Bronchial epithelial cell (primary cell): ENCODE measurements around the gene RIPOR2. TPM values are rescaled to one million over a fixed set of nuclear protein-coding genes. Genes with fewer than 3 reads are reported as not detected.

Experiments used
- DNase-seq: peaks from one replicate; pipeline ENCODE4 v3.0.0-alpha.2; 2010; ENCODE audit warnings: low read depth
- FAIRE-seq: peaks from 2 replicates; lab custom pipeline; 2011; peaks lifted over from hg19 to GRCh38; lab: Jason Lieb, UNC
- H3K27me3 ChIP-seq: 2 replicates; pipeline ENCODE4 v1.5.1; 2011; ENCODE audit warnings: low read length; ENCODE audit not compliant: control insufficient read depth, insufficient read depth
- H3K36me3 ChIP-seq: 2 replicates; pipeline ENCODE4 v1.5.1; 2011; ENCODE audit warnings: low read length; ENCODE audit not compliant: control insufficient read depth, insufficient read depth
- H3K4me3 ChIP-seq: 2 replicates; pipeline ENCODE4 v1.5.1; 2011; ENCODE audit warnings: mild to moderate bottlenecking, low read depth, low read length, control low read depth
- CTCF ChIP-seq: IDR thresholded peaks from 2 replicates; pipeline ENCODE4 v1.5.1; 2011; ENCODE audit warnings: mild to moderate bottlenecking, moderate library complexity, low read length, control low read depth, inconsistent platforms; ENCODE audit not compliant: insufficient read depth, severe bottlenecking
- total RNA-seq: library from RNA; depleted of rRNA; stranded (reverse); fragments of >200 nt; gene quantifications from 2 replicates; pipeline ENCODE4 v1.2.1, GENCODE V29; 2014

The RIPOR2 gene
- total RNA-seq, 1 donor from 2014 or later: under 0.01 TPM

- Histone ChIP-seq H3K4me3 (no peak overlapping the region), H3K36me3 (no peaks in the 10 kb centered on the region), H3K27me3 (no peaks in the 10 kb centered on the region)
- no peak for DNase-seq
- TF ChIP-seq CTCF: no peak
- FAIRE-seq: no peak
These were observed 84.7 kb downstream of the RIPOR2 start for GRCh38 chr6:24851086-24851485.

DNA sequence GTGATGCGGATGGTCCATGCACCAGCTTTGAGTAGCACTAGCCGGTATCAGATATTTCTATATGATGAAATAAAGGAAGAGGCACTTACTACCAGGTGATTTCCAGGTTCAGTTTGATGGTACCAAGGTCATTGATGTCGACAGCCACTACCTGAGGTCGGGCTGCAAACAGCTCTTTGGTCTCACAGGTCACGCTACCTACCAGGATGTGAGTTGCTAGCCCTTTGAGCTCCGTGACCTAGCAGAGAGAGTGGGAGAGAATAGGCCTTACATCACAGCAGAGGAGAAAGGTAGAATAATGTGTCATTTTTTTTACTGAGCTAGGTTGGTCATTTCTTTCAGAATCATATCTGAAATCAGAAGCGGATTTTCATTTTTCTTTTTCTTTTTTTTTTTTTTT is 86.0 kb downstream of the RIPOR2 start:
- DNase-seq (no peak), FAIRE-seq (no peak)
- Histone ChIP-seq H3K27me3 (no peaks in the 10 kb centered on the region), H3K36me3 (no peaks in the 10 kb centered on the region), H3K4me3 (no peak overlapping the region)
- no peak for TF ChIP-seq CTCF

- H3K4me3 ChIP-seq: no peak overlapping the region
- no peak for DNase-seq
- H3K36me3 ChIP-seq: no peaks in the 10 kb centered on the region
- no peak for TF ChIP-seq CTCF
- no peak for FAIRE-seq
- H3K27me3 ChIP-seq: no peaks in the 10 kb centered on the region
These were observed 87.3 kb downstream of the RIPOR2 start for GRCh38 chr6:24848461-24848860.

GRCh38 chr6:24847402-24847801 is 88.4 kb downstream of the RIPOR2 start:
- Histone ChIP-seq H3K4me3 (no peak overlapping the region), H3K36me3 (no peaks in the 10 kb centered on the region), H3K27me3 (no peaks in the 10 kb centered on the region)
- DNase-seq (peak; percentile 47), FAIRE-seq (no peak)
- TF ChIP-seq CTCF: no peak

DNA sequence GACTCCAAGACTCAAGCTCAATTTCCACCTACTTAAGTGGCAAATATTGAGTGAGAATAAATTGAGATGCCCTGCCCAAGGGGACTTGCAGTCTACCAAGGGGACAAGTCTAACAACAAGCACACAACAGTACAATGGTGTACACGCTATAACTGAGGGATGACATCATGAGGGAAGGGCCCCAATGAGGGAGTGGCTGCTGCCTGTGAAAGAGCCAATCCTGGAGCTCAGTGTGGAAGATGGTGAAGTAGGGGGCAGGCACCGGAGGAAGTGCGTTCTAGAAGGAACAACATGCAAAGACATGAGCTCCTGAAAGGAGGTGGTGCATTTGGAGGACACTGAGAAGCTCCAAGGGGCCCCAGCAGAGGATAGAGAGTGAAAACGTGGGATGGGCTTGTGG is 90.2 kb downstream of the RIPOR2 start:
- H3K36me3 ChIP-seq: no peaks in the 10 kb centered on the region
- DNase-seq (no peak), FAIRE-seq (peak; percentile 66)
- no peak for TF ChIP-seq CTCF
- no peak overlapping the region for H3K4me3 ChIP-seq
- H3K27me3 ChIP-seq: peaks cover 2% of the 10 kb centered on the region

DNA sequence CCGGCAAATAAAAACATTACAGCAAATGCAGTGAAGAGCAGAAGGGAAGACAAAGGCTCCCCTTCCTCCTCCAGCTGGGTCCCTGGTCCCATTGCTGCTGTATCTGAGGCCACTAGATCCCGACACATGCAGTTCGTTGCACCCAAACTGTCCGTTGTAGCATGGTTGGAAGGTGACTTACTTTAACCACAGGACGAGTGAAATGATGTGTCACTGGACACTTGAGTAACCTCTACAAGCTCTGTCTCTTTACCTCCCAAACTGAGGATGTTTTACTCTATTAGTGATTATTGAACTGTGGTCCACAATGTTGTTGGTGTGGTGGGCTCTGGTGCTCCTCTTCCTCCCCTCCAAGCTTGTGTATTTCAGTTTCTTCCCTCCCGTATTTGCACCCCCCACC is 90.9 kb downstream of the RIPOR2 start:
- FAIRE-seq: no peak
- peaks cover 2% of the 10 kb centered on the region for H3K27me3 ChIP-seq
- DNase-seq: no peak
- TF ChIP-seq CTCF: no peak
- H3K36me3 ChIP-seq: no peaks in the 10 kb centered on the region
- no peak overlapping the region for H3K4me3 ChIP-seq
